B cell (primary cell): ENCODE data around the gene NRDE2.

Source experiments
- CTCF ChIP-seq: fragments of 200-600 bp; IDR thresholded peaks from one replicate; pipeline ENCODE4 v1.8.0; 2022; ENCODE audit warnings: antibody characterized with exemption, mild to moderate bottlenecking
- EZH2 ChIP-seq: IDR thresholded peaks from 2 replicates; pipeline ENCODE4 v1.6.1; 2012; ENCODE audit warnings: borderline replicate concordance, low read depth, mild to moderate bottlenecking, moderate library complexity, low read length; ENCODE audit not compliant: insufficient read depth, poor library complexity, severe bottlenecking

- TF ChIP-seq CTCF, result no peak
- no peak for TF ChIP-seq EZH2
Measured at GRCh38 chr14:90355540-90356518, 24.1 kb upstream of the NRDE2 start.
